ENCODE results near the gene MICA. TPM values are rescaled to one million over a fixed set of nuclear protein-coding genes. Genes with fewer than 3 reads are reported as not detected.

The MICA gene
- total and polyA plus RNA-seq, 4 donors = 3.2 to 9.1 (median 4.2) TPM

DNA sequence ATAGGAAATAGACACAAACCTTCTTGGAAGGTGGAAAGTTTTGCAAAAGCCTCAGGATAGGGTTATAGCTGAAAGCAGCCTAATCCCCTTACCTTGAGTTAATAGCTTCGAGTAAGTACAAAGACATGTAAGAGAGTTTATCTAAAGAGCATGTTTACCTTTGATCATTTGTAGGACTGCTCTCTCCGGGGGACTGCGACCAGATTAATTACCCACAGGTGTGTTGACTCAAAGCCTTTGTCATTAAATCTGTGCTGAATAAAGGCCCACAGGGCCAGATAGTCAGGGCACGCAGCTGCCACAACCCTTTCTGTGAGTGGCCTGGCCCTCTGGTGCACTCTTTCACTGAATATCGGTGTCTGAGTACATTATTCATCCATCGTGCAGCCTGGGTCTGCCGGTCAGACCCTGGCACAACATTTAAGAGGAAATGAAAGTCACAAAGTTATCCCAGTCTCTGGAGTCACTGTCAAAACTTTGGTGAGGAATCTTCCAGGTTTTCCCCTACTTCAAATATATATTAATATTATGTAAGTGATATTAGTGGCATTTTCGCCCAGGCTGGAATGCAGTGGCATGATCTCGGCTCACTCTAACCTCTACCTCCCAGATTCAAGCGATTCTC lies 5.4 kb upstream of the MICA start:
- H3K27me3 ChIP-seq (ENCODE audit: control insufficient read depth in 4 of 4, insufficient read depth in 4 of 4, low read length in 3 of 4) = no peaks in the 10 kb centered on the region
- H3K9ac ChIP-seq (ENCODE audit: low read depth in 1 of 2, low read length in 2 of 2) = no peak overlapping the region
- WGBS = 82% methylated on average over 10 of the region's 10 CpGs
- H3K4me3 ChIP-seq (ENCODE audit: low read depth in 1 of 3, low read length in 3 of 3) = no peak overlapping the region
- H3K4me1 ChIP-seq (ENCODE audit: control insufficient read depth in 4 of 4, insufficient read depth in 4 of 4, low read length in 3 of 4) = peaks cover 4 to 30% (median 24%) of the 10 kb centered on the region in 4 donors
- no peak for TF ChIP-seq TAF1 (conservative IDR thresholded peaks at IDR 0.05)
- no peak for TF ChIP-seq HNF4G (IDR thresholded peaks at IDR 0.05)
- TF ChIP-seq, protein P1, sequence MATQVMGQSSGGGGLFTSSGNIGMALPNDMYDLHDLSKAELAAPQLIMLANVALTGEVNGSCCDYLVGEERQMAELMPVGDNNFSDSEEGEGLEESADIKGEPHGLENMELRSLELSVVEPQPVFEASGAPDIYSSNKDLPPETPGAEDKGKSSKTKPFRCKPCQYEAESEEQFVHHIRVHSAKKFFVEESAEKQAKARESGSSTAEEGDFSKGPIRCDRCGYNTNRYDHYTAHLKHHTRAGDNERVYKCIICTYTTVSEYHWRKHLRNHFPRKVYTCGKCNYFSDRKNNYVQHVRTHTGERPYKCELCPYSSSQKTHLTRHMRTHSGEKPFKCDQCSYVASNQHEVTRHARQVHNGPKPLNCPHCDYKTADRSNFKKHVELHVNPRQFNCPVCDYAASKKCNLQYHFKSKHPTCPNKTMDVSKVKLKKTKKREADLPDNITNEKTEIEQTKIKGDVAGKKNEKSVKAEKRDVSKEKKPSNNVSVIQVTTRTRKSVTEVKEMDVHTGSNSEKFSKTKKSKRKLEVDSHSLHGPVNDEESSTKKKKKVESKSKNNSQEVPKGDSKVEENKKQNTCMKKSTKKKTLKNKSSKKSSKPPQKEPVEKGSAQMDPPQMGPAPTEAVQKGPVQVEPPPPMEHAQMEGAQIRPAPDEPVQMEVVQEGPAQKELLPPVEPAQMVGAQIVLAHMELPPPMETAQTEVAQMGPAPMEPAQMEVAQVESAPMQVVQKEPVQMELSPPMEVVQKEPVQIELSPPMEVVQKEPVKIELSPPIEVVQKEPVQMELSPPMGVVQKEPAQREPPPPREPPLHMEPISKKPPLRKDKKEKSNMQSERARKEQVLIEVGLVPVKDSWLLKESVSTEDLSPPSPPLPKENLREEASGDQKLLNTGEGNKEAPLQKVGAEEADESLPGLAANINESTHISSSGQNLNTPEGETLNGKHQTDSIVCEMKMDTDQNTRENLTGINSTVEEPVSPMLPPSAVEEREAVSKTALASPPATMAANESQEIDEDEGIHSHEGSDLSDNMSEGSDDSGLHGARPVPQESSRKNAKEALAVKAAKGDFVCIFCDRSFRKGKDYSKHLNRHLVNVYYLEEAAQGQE (IDR thresholded peaks at IDR 0.05) = no peak
- TF ChIP-seq, protein P2, sequence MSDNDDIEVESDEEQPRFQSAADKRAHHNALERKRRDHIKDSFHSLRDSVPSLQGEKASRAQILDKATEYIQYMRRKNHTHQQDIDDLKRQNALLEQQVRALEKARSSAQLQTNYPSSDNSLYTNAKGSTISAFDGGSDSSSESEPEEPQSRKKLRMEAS (IDR thresholded peaks at IDR 0.05) = no peak
- TF ChIP-seq, protein P3, sequence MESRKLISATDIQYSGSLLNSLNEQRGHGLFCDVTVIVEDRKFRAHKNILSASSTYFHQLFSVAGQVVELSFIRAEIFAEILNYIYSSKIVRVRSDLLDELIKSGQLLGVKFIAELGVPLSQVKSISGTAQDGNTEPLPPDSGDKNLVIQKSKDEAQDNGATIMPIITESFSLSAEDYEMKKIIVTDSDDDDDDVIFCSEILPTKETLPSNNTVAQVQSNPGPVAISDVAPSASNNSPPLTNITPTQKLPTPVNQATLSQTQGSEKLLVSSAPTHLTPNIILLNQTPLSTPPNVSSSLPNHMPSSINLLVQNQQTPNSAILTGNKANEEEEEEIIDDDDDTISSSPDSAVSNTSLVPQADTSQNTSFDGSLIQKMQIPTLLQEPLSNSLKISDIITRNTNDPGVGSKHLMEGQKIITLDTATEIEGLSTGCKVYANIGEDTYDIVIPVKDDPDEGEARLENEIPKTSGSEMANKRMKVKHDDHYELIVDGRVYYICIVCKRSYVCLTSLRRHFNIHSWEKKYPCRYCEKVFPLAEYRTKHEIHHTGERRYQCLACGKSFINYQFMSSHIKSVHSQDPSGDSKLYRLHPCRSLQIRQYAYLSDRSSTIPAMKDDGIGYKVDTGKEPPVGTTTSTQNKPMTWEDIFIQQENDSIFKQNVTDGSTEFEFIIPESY (IDR thresholded peaks at IDR 0.05) = no peak
- TF ChIP-seq ATF3 (IDR thresholded peaks at IDR 0.05) = no peak
- no peak for TF ChIP-seq SP1 (IDR thresholded peaks at IDR 0.05)
- no peak for TF ChIP-seq JUND (IDR thresholded peaks at IDR 0.05)
- TF ChIP-seq HNF4A (conservative IDR thresholded peaks at IDR 0.05) = no peak
- TF ChIP-seq GABPA (IDR thresholded peaks at IDR 0.05 in 1 of 2, conservative IDR thresholded peaks at IDR 0.05 in 1 of 2) = no peak
- peak; percentile 22 for DNase-seq (ENCODE audit: low spot score)
- no peak overlapping the region for H3K27ac ChIP-seq (ENCODE audit: low read depth in 1 of 2, low read length in 2 of 2)
- H3K9me3 ChIP-seq (ENCODE audit: control insufficient read depth in 4 of 4, low read length in 3 of 4) = no peaks in the 10 kb centered on the region
- peaks cover 0 to 4% (median 0%) of the 10 kb centered on the region in 4 donors for H3K36me3 ChIP-seq (ENCODE audit: control insufficient read depth in 4 of 4, insufficient read depth in 3 of 4, low read depth in 1 of 4, low read length in 3 of 4)

DNA sequence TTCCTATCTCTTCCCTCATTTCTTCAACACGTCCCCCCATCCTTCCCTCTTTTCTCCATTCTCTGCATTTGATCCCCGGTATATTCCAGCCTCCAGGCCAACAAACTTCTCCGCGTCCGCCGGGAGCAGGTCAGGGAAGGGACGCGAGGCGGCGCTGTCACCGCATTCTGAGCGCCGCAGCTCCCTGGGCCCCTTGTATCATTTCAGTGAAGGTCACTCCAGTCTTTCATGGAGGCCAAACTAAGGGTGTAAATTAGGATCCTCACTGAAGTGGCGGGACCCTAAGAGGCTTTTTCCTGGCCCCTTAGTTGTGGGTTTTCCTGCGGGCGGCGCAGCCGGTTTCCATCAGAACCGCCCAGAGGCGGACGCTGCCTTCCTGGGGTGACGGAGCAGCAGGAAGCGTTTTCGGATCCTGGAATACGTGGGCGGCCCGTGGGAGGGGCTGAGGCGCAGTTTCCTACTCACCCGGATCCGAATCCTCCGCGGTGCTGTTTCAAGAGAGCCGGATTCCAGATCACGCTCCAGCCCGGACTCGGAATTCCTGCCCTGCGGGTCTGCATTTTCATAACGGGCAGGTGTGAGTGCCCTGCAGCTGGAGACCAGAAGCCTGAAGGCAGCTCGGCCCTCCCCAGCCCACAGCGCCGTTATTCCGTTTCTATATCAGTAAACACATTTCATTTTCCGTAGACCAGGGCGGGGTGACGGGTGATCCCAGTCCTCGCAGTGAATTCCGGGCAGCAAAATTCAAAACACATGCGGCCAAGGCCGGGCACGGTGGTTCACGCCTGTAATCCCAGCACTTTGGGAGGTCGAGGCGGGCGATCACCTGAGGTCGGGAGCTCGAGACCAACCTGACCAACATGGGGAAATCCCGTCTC lies 3.6 kb upstream of the MICA start:
- DNase-seq (ENCODE audit: low spot score) = peak; percentile 82
- peaks cover 8 to 43% (median 36%) of the 10 kb centered on the region in 4 donors for H3K4me1 ChIP-seq (ENCODE audit: control insufficient read depth in 4 of 4, insufficient read depth in 4 of 4, low read length in 3 of 4)
- under 1% methylated on average over 57 of the region's 57 CpGs for WGBS
- H3K36me3 ChIP-seq (ENCODE audit: control insufficient read depth in 4 of 4, insufficient read depth in 3 of 4, low read depth in 1 of 4, low read length in 3 of 4) = no peaks in the 10 kb centered on the region
- peak overlapping the region; percentile 56 to 78 (median 77) for H3K4me3 ChIP-seq (ENCODE audit: low read depth in 1 of 3, low read length in 3 of 3)
- no peaks in the 10 kb centered on the region for H3K27me3 ChIP-seq (ENCODE audit: control insufficient read depth in 4 of 4, insufficient read depth in 4 of 4, low read length in 3 of 4)
- H3K9ac ChIP-seq (ENCODE audit: low read depth in 1 of 2, low read length in 2 of 2) = peak overlapping the region; percentile 95 to 96
- no peaks in the 10 kb centered on the region for H3K9me3 ChIP-seq (ENCODE audit: control insufficient read depth in 4 of 4, low read length in 3 of 4)
- peak overlapping the region; percentile 97 for H3K27ac ChIP-seq (ENCODE audit: low read depth in 1 of 2, low read length in 2 of 2)
- TF ChIP-seq, protein P1 (IDR thresholded peaks at IDR 0.05) = peak; percentile 74
- TF ChIP-seq GABPA (IDR thresholded peaks at IDR 0.05 in 1 of 2, conservative IDR thresholded peaks at IDR 0.05 in 1 of 2) (peak in 1 of 2 donors; percentile 71), RXRA (IDR thresholded peaks at IDR 0.05) (peak; percentile 44 to 70), NR2F2 (IDR thresholded peaks at IDR 0.05) (peak; percentile 38), RAD21 (IDR thresholded peaks at IDR 0.05) (peak; percentile 69 to 73), FOXA2 (IDR thresholded peaks at IDR 0.05) (no peak), YY1 (IDR thresholded peaks at IDR 0.05) (peak; percentile 82), ATF3 (IDR thresholded peaks at IDR 0.05) (no peak), EGR1 (IDR thresholded peaks at IDR 0.05; ENCODE audit: low read depth in 2 of 2) (peak; percentile 98 to 99)
- TF ChIP-seq, protein P4, sequence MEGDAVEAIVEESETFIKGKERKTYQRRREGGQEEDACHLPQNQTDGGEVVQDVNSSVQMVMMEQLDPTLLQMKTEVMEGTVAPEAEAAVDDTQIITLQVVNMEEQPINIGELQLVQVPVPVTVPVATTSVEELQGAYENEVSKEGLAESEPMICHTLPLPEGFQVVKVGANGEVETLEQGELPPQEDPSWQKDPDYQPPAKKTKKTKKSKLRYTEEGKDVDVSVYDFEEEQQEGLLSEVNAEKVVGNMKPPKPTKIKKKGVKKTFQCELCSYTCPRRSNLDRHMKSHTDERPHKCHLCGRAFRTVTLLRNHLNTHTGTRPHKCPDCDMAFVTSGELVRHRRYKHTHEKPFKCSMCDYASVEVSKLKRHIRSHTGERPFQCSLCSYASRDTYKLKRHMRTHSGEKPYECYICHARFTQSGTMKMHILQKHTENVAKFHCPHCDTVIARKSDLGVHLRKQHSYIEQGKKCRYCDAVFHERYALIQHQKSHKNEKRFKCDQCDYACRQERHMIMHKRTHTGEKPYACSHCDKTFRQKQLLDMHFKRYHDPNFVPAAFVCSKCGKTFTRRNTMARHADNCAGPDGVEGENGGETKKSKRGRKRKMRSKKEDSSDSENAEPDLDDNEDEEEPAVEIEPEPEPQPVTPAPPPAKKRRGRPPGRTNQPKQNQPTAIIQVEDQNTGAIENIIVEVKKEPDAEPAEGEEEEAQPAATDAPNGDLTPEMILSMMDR (IDR thresholded peaks at IDR 0.05; ENCODE audit: low read depth, low read length, missing input control) = peak; percentile 78
- TF ChIP-seq, protein P2 (IDR thresholded peaks at IDR 0.05) = peak; percentile 57

Data from liver (tissue), 9 donors.